ENCODE data around the gene SELENOF.

SELENOF gene

GRCh38 chr1:86913896-86914600 lies at the start of gene SELENOF:
SELENOF (minus strand) TSS chr1:86914126; CDS start chr1:86914111, 15 bp downstream.
- DNase-seq (ENCODE audit: low read depth, low spot score): peak; percentile 96

DNA sequence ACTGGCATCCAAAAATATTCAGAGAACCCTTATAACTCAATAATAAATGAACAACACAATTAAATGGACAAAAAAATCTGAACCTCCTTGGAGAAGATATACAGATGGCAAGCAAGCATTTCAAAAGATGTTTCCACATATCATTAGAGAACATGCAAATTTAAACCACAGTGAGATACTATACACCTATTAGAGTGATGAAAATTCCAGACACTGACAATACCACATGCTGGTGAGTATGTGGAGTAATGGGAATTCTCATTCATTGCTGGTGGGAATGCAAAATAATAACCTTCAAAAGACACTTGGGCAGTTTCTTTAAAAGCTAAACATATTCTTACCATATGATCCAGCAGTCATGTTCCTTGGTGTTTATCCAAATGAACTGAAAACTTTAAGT lies 46.6 kb upstream of the SELENOF start:
- DNase-seq (ENCODE audit: low read depth, low spot score): no peak

DNA sequence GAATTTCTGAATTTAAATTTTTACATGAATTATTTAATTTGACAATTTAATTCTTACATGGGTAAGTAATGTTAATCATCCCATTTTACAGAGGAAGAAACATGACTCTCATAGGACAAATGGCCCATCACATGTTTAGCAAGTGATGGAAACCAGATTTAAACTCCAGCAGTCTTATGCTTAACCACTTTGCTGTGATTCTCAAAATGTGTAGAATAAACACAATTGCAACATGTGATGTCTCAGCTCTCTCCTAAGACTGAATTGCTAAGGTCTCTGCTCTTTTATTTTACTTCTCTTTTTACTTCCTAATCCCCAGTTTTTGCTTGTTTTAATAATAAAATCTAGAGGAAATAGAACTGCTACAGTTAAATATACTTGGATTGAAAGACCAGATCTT lies 43.3 kb upstream of the SELENOF start:
- DNase-seq (ENCODE audit: low read depth, low spot score): no peak

GRCh38 chr1:86956221-86956620 lies 42.3 kb upstream of the SELENOF start:
- DNase-seq (ENCODE audit: low read depth, low spot score): no peak

GRCh38 chr1:86955678-86956077 lies 41.8 kb upstream of the SELENOF start:
- no peak for DNase-seq (ENCODE audit: low read depth, low spot score)

- no peak for DNase-seq (ENCODE audit: low read depth, low spot score)
Observed at GRCh38 chr1:86953167-86953566, 39.2 kb upstream of the SELENOF start.

DNA sequence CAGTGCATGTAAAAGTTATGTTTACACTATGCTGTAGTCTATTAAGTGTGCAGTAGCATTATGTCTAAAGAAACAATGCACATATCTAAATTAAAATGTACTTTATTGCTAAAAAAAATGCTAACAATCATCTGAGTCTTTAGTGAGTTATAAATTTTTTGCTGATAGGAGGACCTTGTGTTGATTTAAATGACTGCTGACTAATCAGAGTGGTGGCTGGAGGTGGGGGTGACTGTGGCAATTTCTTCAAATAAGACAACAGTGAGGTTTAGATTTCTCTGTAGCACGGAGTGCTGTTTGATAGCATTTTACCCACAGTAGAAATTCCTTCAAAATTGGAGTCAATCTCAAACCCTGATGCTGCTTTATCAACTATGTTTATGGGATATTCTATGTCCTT lies 37.5 kb upstream of the SELENOF start:
- DNase-seq (ENCODE audit: low read depth, low spot score): no peak

GRCh38 chr1:86950712-86951419 lies 36.9 kb upstream of the SELENOF start:
- no peak for DNase-seq (ENCODE audit: low read depth, low spot score)

DNA sequence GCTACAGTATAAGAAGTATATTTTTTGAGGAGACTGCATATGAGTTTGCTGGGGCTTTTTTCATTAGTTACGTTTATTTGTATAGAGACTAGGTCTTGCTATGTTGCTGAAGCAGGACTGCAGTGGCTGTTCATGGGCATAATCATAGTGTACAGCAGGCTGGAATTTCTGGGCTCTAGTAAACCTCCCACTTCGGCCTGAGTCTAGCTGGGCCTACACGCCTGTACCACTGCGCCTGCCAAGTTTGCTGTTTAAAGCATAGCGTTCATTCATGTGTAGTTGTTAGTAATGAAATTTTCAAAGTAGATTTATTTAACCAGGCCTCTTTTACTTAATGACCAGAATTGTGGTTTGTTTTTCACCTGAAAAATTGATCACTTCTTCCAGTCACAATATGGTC lies 34.3 kb upstream of the SELENOF start:
- no peak for DNase-seq (ENCODE audit: low read depth, low spot score)

DNA sequence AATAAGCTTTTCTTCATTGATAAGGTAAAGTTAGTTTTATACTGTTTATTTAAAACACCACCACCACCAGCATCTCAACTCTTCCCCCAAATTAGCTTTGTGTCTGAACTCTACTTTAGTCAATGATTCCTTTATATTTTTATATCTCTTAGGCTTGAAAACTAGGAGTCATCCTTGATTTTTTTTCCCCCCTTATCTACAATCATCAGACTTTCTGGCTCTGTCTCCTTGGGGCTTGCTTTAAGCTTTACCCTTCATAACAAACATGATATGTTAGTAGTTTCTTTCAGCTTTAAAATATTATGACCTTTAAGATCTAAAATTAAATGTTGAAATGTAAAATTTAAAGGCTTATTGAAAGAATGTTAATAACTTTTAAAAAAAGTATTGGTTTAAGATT lies 28.8 kb upstream of the SELENOF start:
- DNase-seq (ENCODE audit: low read depth, low spot score): no peak

DNA sequence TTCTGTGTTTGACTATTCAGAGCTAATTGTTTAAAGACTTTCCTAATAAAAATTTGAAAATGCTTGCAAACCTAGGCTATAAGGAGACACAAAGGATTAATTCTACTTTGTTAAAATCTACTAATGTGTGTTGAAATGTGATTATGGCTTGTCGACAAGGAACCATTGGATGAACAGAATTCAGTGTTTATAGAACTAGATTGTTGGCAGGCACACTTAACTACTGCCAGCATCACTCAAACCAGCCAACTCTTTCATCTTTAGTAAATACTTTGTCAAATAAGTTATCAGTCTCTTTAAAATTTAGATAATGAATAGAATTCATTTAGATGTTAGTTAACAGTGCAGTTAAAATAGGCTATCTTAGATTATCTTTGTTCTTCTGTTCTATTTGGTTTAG lies 28.1 kb upstream of the SELENOF start:
- DNase-seq (ENCODE audit: low read depth, low spot score): no peak

- no peak for DNase-seq (ENCODE audit: low read depth, low spot score)
Observed at GRCh38 chr1:86940599-86940998, 26.7 kb upstream of the SELENOF start.

DNA sequence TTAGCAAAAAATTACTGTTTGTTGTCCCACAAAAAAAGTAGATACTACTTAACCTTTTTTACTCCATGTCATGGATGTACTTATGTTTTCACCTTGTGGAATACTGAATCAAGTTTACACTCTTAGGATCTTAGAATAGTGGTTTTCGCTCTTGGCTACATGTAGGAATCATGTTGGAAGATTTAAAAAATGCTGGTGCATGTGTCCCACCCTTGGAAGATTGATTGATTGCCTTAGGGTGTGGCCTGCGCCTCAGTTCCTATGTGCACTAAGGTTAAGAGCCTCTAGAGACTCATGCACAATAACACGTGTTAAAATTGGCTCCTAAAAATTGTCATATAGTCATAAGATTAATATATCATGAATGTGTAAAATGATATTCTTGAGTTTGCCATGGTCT lies 25.5 kb upstream of the SELENOF start:
- DNase-seq (ENCODE audit: low read depth, low spot score): no peak

DNA sequence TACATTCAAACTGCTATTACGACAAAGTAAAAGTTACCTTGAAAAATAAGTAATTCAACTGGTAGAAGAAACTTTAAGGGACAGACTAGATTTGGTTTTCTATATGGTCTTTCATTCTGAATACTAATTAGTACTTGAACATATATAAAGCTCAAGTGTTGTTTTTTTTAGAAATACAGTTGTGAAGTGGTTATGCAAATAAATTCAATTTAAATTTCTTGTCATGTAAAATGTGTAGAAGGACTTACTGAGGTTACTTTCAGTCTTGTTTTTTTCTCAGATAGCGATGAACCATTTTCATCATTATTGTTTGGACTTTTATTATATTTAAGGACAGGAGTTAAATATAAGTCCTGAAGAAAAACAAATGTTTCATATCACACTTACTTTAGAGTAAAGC lies 24.9 kb upstream of the SELENOF start:
- no peak for DNase-seq (ENCODE audit: low read depth, low spot score)

- no peak for DNase-seq (ENCODE audit: low read depth, low spot score)
Observed at GRCh38 chr1:86938450-86938849, 24.5 kb upstream of the SELENOF start.

GRCh38 chr1:86933562-86934377 lies 19.8 kb upstream of the SELENOF start:
- DNase-seq (ENCODE audit: low read depth, low spot score): no peak

GRCh38 chr1:86933051-86933450 lies 19.1 kb upstream of the SELENOF start:
- no peak for DNase-seq (ENCODE audit: low read depth, low spot score)

GRCh38 chr1:86928819-86929218 lies 14.9 kb upstream of the SELENOF start:
- DNase-seq (ENCODE audit: low read depth, low spot score): no peak

- no peak for DNase-seq (ENCODE audit: low read depth, low spot score)
Observed at GRCh38 chr1:86926883-86927282, 13.0 kb upstream of the SELENOF start.

DNA sequence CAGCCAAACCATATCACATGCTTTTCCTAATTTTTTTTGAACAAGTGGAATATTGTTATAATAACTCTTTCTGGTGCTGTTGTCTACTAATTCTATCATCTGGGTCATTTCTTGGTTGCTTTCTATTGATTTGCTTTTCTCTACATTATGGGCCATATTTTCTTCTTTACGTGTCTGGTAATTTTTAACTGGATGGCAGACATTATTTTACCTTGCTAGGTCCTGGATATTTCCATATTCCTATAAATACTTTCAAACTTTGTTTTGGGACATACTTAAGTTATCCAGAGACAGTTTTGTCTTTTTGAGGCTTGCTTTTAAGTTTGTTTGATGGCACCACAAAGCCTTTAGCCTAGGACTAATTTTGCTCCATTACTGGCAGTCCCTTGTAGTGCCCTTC lies 11.8 kb upstream of the SELENOF start:
- no peak for DNase-seq (ENCODE audit: low read depth, low spot score)

DNA sequence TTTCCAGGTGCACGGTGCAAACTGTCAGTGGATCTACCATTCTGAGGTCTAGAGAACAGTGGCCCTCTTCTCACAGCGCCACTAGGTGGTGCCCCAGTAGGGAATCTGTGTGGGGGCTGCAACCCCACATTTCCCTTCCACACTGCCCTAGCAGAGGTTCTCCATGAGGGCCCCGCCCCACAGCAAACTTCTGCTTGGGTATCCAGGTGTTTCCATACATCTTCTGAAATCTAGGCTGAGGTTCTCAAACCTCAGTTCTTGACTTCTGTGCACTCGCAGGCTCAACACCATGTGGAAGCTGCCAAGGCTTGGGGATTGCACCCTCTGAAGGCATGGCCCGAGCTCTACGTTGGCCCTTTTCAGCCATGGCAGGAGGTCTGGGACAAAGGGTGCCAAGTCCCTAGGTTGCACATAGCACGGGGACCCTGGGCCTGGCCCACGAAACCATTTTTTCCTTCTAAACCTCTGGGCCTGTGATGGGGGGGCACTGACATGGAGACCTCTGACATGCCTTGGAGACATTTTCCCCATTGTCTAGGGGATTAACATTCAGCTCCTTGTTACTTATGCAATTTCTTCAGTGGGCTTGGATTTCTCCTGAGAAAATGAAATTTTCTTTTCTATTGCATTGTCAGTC lies 10.5 kb upstream of the SELENOF start:
- no peak for DNase-seq (ENCODE audit: low read depth, low spot score)

- DNase-seq (ENCODE audit: low read depth, low spot score): no peak
Observed at GRCh38 chr1:86922445-86922844, 8.5 kb upstream of the SELENOF start.

Measured in activated naive CD8-positive, alpha-beta T cell treated with anti-CD3 and anti-CD28 coated beads, Interleukin-2, amount 50 U/mL, for 16 hours (primary cell).